HG02943 (cell line): ENCODE measurements around the gene BCL6.

Experiments
- ATAC-seq: cut with Tn5 transposase; IDR thresholded peaks from one replicate; pipeline ENCODE4 v1.9.1; 2021; ENCODE audit warnings: mild to moderate bottlenecking, low read depth, moderate library complexity; ENCODE audit not compliant: unreplicated experiment

The BCL6 gene

GRCh38 chr3:187740421-187741399 lies 4.6 kb downstream of the BCL6 start:
- ATAC-seq: no peak

- no peak for ATAC-seq
Measured at GRCh38 chr3:187739561-187740332, 5.5 kb downstream of the BCL6 start.

- ATAC-seq: no peak
Measured at GRCh38 chr3:187739094-187739560, 6.1 kb downstream of the BCL6 start.

- peak; percentile 60 for ATAC-seq
Measured at GRCh38 chr3:187738331-187739093, 6.8 kb downstream of the BCL6 start.

GRCh38 chr3:187738071-187738330 lies 7.3 kb downstream of the BCL6 start:
- ATAC-seq: no peak

- ATAC-seq: no peak
Measured at GRCh38 chr3:187737368-187738070, 7.7 kb downstream of the BCL6 start.

GRCh38 chr3:187737006-187737367 lies 8.3 kb downstream of the BCL6 start:
- ATAC-seq: no peak

- ATAC-seq: no peak
Measured at GRCh38 chr3:187736418-187736871, 8.8 kb downstream of the BCL6 start.

GRCh38 chr3:187735837-187736236 lies 9.4 kb downstream of the BCL6 start:
- ATAC-seq: no peak

GRCh38 chr3:187735383-187735782 lies 9.9 kb downstream of the BCL6 start:
- no peak for ATAC-seq

- no peak for ATAC-seq
Measured at GRCh38 chr3:187734841-187735240, 10.4 kb downstream of the BCL6 start.

GRCh38 chr3:187733371-187733770 lies 11.9 kb downstream of the BCL6 start:
- ATAC-seq: no peak

- ATAC-seq: no peak
Measured at GRCh38 chr3:187729598-187729997, 15.7 kb downstream of the BCL6 start.

GRCh38 chr3:187728940-187729583 lies 16.2 kb downstream of the BCL6 start:
- no peak for ATAC-seq

GRCh38 chr3:187728248-187728647 lies 17.0 kb downstream of the BCL6 start:
- ATAC-seq: no peak

GRCh38 chr3:187726564-187726963 lies 18.7 kb downstream of the BCL6 start:
- ATAC-seq: no peak

GRCh38 chr3:187725653-187726370 lies 19.5 kb downstream of the BCL6 start:
- ATAC-seq: no peak

- ATAC-seq: no peak
Measured at GRCh38 chr3:187725224-187725623, 20.0 kb downstream of the BCL6 start.

- ATAC-seq: no peak
Measured at GRCh38 chr3:187722206-187722612, 23.1 kb downstream of the BCL6 start.
